Measurements from ENCODE around the gene NFKB1.

NFKB1 gene

GRCh38 chr4:102632241-102633065 is 131.3 kb downstream of the NFKB1 start:
- no peak for DNase-seq

GRCh38 chr4:102633100-102633499 is 131.9 kb downstream of the NFKB1 start:
- no peak for DNase-seq

- no peak for DNase-seq
Observed at GRCh38 chr4:102637391-102637790, 136.2 kb downstream of the NFKB1 start.

- no peak for DNase-seq
Observed at GRCh38 chr4:102638621-102639020, 137.5 kb downstream of the NFKB1 start.

GRCh38 chr4:102639598-102639997 is 138.4 kb downstream of the NFKB1 start:
- DNase-seq, result no peak

- no peak for DNase-seq
Observed at GRCh38 chr4:102640669-102641068, 139.5 kb downstream of the NFKB1 start.

GRCh38 chr4:102641793-102642192 is 140.6 kb downstream of the NFKB1 start:
- DNase-seq, result no peak

- no peak for DNase-seq
Observed at GRCh38 chr4:102642631-102643298, 141.6 kb downstream of the NFKB1 start.

- DNase-seq, result no peak
Observed at GRCh38 chr4:102647117-102647516, 146.0 kb downstream of the NFKB1 start.

- no peak for DNase-seq
Observed at GRCh38 chr4:102657206-102657605, 156.0 kb downstream of the NFKB1 start.

- no peak for DNase-seq
Observed at GRCh38 chr4:102663073-102663472, 161.9 kb downstream of the NFKB1 start.

- DNase-seq, result no peak
Observed at GRCh38 chr4:102665527-102665926, 164.4 kb downstream of the NFKB1 start.
